Esophagus muscularis mucosa (tissue), 4 donors: ENCODE data around the gene RFX5.

Source experiments
- CTCF ChIP-seq, 3 experiments: fragments of 200-600 bp in 2 of 3; fragments of 450-650 bp in 1 of 3; sonication (generic) in 2 of 3; IDR thresholded peaks; one replicate each; pipeline ENCODE4 v1.5.1; 2017 to 2019; ENCODE audit warnings: antibody characterized with exemption in 3 of 3, mild to moderate bottlenecking in 2 of 3, moderate library complexity in 1 of 3
- EP300 ChIP-seq: sonication (generic); formaldehyde crosslinking; IDR thresholded peaks from one replicate; pipeline ENCODE4 v1.6.1; 2017; ENCODE audit warnings: antibody characterized with exemption
- POLR2A ChIP-seq: fragments of 450-650 bp; IDR thresholded peaks from one replicate; pipeline ENCODE4 v1.6.1; 2017; ENCODE audit warnings: antibody characterized with exemption, moderate library complexity, mild to moderate bottlenecking, low read depth

GRCh38 chr1:151318975-151319374 is 28.1 kb downstream of the RFX5 start:
- TF ChIP-seq CTCF (IDR thresholded peaks at IDR 0.05) (no peak), POLR2A (no peak), EP300 (no peak)
